GM19035 (cell line): Measurements from ENCODE around the gene COQ2.
"Not testable (repeated sequence)": the region's sequence is repeated elsewhere in the genome, so short reads cannot be mapped to it uniquely, and the experiment has no call there.

Experiments used
- ATAC-seq: cut with Tn5 transposase; IDR thresholded peaks from one replicate; pipeline ENCODE4 v1.9.1; 2021; ENCODE audit not compliant: unreplicated experiment

The COQ2 gene

GRCh38 chr4:83250687-83251446 is 33.7 kb downstream of the COQ2 start:
- no peak for ATAC-seq

GRCh38 chr4:83248486-83248885 is 36.1 kb downstream of the COQ2 start:
- no peak for ATAC-seq

GRCh38 chr4:83247415-83248357 is 36.9 kb downstream of the COQ2 start:
- no peak for ATAC-seq

- no peak for ATAC-seq
Measured at GRCh38 chr4:83241132-83241531, 43.5 kb downstream of the COQ2 start.

- ATAC-seq, result peak; percentile 84
Measured at GRCh38 chr4:83240379-83240875, 44.2 kb downstream of the COQ2 start.

GRCh38 chr4:83238393-83239248 is 46.0 kb downstream of the COQ2 start:
- ATAC-seq, result no peak

- ATAC-seq, result no peak
Measured at GRCh38 chr4:83237591-83237990, 47.0 kb downstream of the COQ2 start.

GRCh38 chr4:83235645-83236133 is 48.9 kb downstream of the COQ2 start:
- ATAC-seq, result not testable (repeated sequence)

- ATAC-seq, result no peak
Measured at GRCh38 chr4:83234902-83235644, 49.5 kb downstream of the COQ2 start.

GRCh38 chr4:83234387-83234786 is 50.2 kb downstream of the COQ2 start:
- not testable (repeated sequence) for ATAC-seq

GRCh38 chr4:83232082-83232481 is 52.5 kb downstream of the COQ2 start:
- no peak for ATAC-seq

GRCh38 chr4:83231620-83232076 is 53.0 kb downstream of the COQ2 start:
- peak; percentile 70 for ATAC-seq

GRCh38 chr4:83230928-83231327 is 53.7 kb downstream of the COQ2 start:
- no peak for ATAC-seq

- ATAC-seq, result no peak
Measured at GRCh38 chr4:83229791-83230190, 54.8 kb downstream of the COQ2 start.

GRCh38 chr4:83228231-83228630 is 56.4 kb downstream of the COQ2 start:
- no peak for ATAC-seq

GRCh38 chr4:83224502-83225197 is 59.9 kb downstream of the COQ2 start:
- ATAC-seq, result no peak

- ATAC-seq, result no peak
Measured at GRCh38 chr4:83223781-83224180, 60.8 kb downstream of the COQ2 start.

- peak; percentile 41 for ATAC-seq
Measured at GRCh38 chr4:83221897-83222441, 62.6 kb downstream of the COQ2 start.
